SU-DHL-6 (cell line): ENCODE measurements around the gene HPS3.

Experiments used
- H2AFZ ChIP-seq: fragments of 200-600 bp; sonication (generic); 2 replicates; pipeline ENCODE4 v1.6.1; 2014; ENCODE audit warnings: low read depth, mild to moderate bottlenecking, moderate library complexity, mixed read lengths, antibody characterized with exemption, low read length; ENCODE audit not compliant: severe bottlenecking
- H3F3A ChIP-seq: fragments of 200-600 bp; shearing (Covaris generic); 2 replicates; pipeline ENCODE4 v1.6.0; 2016; ENCODE audit warnings: antibody characterized with exemption, mild to moderate bottlenecking; ENCODE audit not compliant: insufficient read depth
- H3K27ac ChIP-seq: fragments of 200-600 bp; sonication (generic); 2 replicates; pipeline ENCODE4 v1.5.1; 2016; ENCODE audit warnings: low read depth, mild to moderate bottlenecking, low read length, moderate library complexity, mixed read lengths
- H3K27me3 ChIP-seq: fragments of 200-600 bp; sonication (generic), shearing (Covaris generic); 2 replicates; pipeline ENCODE4 v1.6.0; 2014; ENCODE audit warnings: mild to moderate bottlenecking, low read length
- H3K36me3 ChIP-seq: fragments of 200-600 bp; sonication (generic); 2 replicates; pipeline ENCODE4 v1.6.1; 2014; ENCODE audit warnings: mild to moderate bottlenecking, low read length, mixed read lengths
- H3K4me2 ChIP-seq: fragments of 300-600, 200-600 bp; shearing (Covaris generic), sonication (generic); 2 replicates; pipeline ENCODE4 v1.6.0; 2014; ENCODE audit warnings: low read length, low read depth, mild to moderate bottlenecking; ENCODE audit not compliant: poor library complexity, severe bottlenecking
- H3K4me3 ChIP-seq: fragments of 200-600 bp; sonication (generic); 2 replicates; pipeline ENCODE4 v1.5.1; 2014; ENCODE audit warnings: antibody characterized with exemption, low read length, mild to moderate bottlenecking, mixed read lengths; ENCODE audit not compliant: insufficient read depth, poor library complexity, severe bottlenecking
- H3K79me2 ChIP-seq: fragments of 200-600 bp; sonication (generic); 2 replicates; pipeline ENCODE4 v1.6.1; 2014; ENCODE audit warnings: mild to moderate bottlenecking, low read length, moderate library complexity; ENCODE audit not compliant: insufficient read depth
- H3K9ac ChIP-seq: fragments of 200-600 bp; sonication (generic); 2 replicates; pipeline ENCODE4 v1.7.0; 2014; ENCODE audit warnings: mild to moderate bottlenecking, low read length
- H3K9me2 ChIP-seq: fragments of 200-600 bp; sonication (generic); replicated peaks from 2 replicates; pipeline ENCODE4 v1.6.1; 2014; ENCODE audit warnings: low read length; ENCODE audit not compliant: insufficient read depth
- H3K9me3 ChIP-seq: fragments of 200-600 bp; sonication (generic); 2 replicates; pipeline ENCODE4 v1.6.1; 2014; ENCODE audit warnings: low read length, mixed read lengths; ENCODE audit not compliant: insufficient read depth
- H4K20me1 ChIP-seq: fragments of 200-600 bp; sonication (generic); 2 replicates; pipeline ENCODE4 v1.6.1; 2014; ENCODE audit warnings: low read depth, mild to moderate bottlenecking, antibody characterized with exemption, low read length, moderate library complexity, mixed read lengths
- CTCF ChIP-seq: fragments of 200-600 bp; sonication (generic); IDR thresholded peaks from one replicate; pipeline ENCODE4 v1.5.1; 2017; ENCODE audit warnings: antibody characterized with exemption, mild to moderate bottlenecking, low read length, moderate library complexity; ENCODE audit not compliant: insufficient read depth, poor library complexity, severe bottlenecking
- EZH2phosphoT487 ChIP-seq: fragments of 200-600 bp; sonication (generic), shearing (Covaris generic); conservative IDR thresholded peaks from 2 replicates; pipeline ENCODE4 v1.6.1; 2018; ENCODE audit warnings: mild to moderate bottlenecking, antibody characterized with exemption, low read length, moderate library complexity, mixed read lengths

The HPS3 gene

GRCh38 chr3:149153402-149153801 is 24.0 kb downstream of the HPS3 start:
- Histone ChIP-seq H3K4me3 (no peak overlapping the region), H3K36me3 (peaks cover 33% of the 10 kb centered on the region; the same call in 1 of the 2 replicates), H3K9me2 (no peaks in the 10 kb centered on the region), H3K27ac (no peak overlapping the region), H3K79me2 (no peaks in the 10 kb centered on the region), H3K9ac (no peak overlapping the region), H4K20me1 (no peaks in the 10 kb centered on the region), H3F3A (no peaks in the 10 kb centered on the region), H3K27me3 (no peaks in the 10 kb centered on the region), H2AFZ (no peak overlapping the region), H3K9me3 (no peaks in the 10 kb centered on the region), H3K4me2 (no peak overlapping the region)
- TF ChIP-seq CTCF, result no peak
- no peak for TF ChIP-seq EZH2phosphoT487

GRCh38 chr3:149160754-149161300 is 31.4 kb downstream of the HPS3 start:
- H4K20me1 ChIP-seq, result no peaks in the 10 kb centered on the region
- H3K27ac ChIP-seq, result no peak overlapping the region
- no peaks in the 10 kb centered on the region for H3F3A ChIP-seq
- H3K36me3 ChIP-seq, result peaks cover 73% of the 10 kb centered on the region
- no peaks in the 10 kb centered on the region for H3K9me3 ChIP-seq
- no peak overlapping the region for H2AFZ ChIP-seq
- no peaks in the 10 kb centered on the region for H3K79me2 ChIP-seq
- H3K4me3 ChIP-seq, result no peak overlapping the region
- no peaks in the 10 kb centered on the region for H3K9me2 ChIP-seq
- no peak for TF ChIP-seq EZH2phosphoT487
- TF ChIP-seq CTCF, result no peak
- H3K27me3 ChIP-seq, result no peaks in the 10 kb centered on the region
- H3K4me2 ChIP-seq, result no peak overlapping the region
- no peak overlapping the region for H3K9ac ChIP-seq

GRCh38 chr3:149162007-149162406 is 32.6 kb downstream of the HPS3 start:
- no peak overlapping the region for H3K4me2 ChIP-seq
- no peak overlapping the region for H3K9ac ChIP-seq
- H2AFZ ChIP-seq, result no peak overlapping the region
- TF ChIP-seq CTCF (no peak), EZH2phosphoT487 (no peak)
- no peaks in the 10 kb centered on the region for H4K20me1 ChIP-seq
- H3K27me3 ChIP-seq, result no peaks in the 10 kb centered on the region
- no peaks in the 10 kb centered on the region for H3K9me2 ChIP-seq
- no peaks in the 10 kb centered on the region for H3K9me3 ChIP-seq
- peaks cover 81% of the 10 kb centered on the region for H3K36me3 ChIP-seq
- H3F3A ChIP-seq, result no peaks in the 10 kb centered on the region
- H3K27ac ChIP-seq, result no peak overlapping the region
- H3K4me3 ChIP-seq, result no peak overlapping the region
- no peaks in the 10 kb centered on the region for H3K79me2 ChIP-seq

GRCh38 chr3:149163066-149163465 is 33.6 kb downstream of the HPS3 start:
- H3K9me2 ChIP-seq, result no peaks in the 10 kb centered on the region
- no peak overlapping the region for H3K27ac ChIP-seq
- no peak overlapping the region for H3K4me2 ChIP-seq
- no peaks in the 10 kb centered on the region for H3K27me3 ChIP-seq
- H3F3A ChIP-seq, result no peaks in the 10 kb centered on the region
- no peak overlapping the region for H3K9ac ChIP-seq
- no peak overlapping the region for H2AFZ ChIP-seq
- H4K20me1 ChIP-seq, result no peaks in the 10 kb centered on the region
- no peaks in the 10 kb centered on the region for H3K9me3 ChIP-seq
- no peaks in the 10 kb centered on the region for H3K79me2 ChIP-seq
- TF ChIP-seq EZH2phosphoT487 (no peak), CTCF (no peak)
- no peak overlapping the region for H3K4me3 ChIP-seq
- H3K36me3 ChIP-seq, result peaks cover 80% of the 10 kb centered on the region
